IPS-18c (cell line): ENCODE results near the gene ODF2.
A peak's percentile ranks its signal among the peaks of the same experiment; 100 is the strongest.
"Not testable (repeated sequence)": the region's sequence is repeated elsewhere in the genome, so short reads cannot be mapped to it uniquely, and the experiment has no call there.

ENCODE experiments used
- H3K4me3 ChIP-seq: 2 replicates; pipeline ENCODE4 v1.7.0; 2013; ENCODE audit warnings: low read depth, mild to moderate bottlenecking, low read length, moderate library complexity; ENCODE audit not compliant: insufficient read depth
- H3K9me3 ChIP-seq: one replicate; pipeline ENCODE4 v1.6.1; 2013; ENCODE audit warnings: mild to moderate bottlenecking, low read length, moderate library complexity; ENCODE audit not compliant: control insufficient read depth, insufficient read depth

ODF2 gene

DNA sequence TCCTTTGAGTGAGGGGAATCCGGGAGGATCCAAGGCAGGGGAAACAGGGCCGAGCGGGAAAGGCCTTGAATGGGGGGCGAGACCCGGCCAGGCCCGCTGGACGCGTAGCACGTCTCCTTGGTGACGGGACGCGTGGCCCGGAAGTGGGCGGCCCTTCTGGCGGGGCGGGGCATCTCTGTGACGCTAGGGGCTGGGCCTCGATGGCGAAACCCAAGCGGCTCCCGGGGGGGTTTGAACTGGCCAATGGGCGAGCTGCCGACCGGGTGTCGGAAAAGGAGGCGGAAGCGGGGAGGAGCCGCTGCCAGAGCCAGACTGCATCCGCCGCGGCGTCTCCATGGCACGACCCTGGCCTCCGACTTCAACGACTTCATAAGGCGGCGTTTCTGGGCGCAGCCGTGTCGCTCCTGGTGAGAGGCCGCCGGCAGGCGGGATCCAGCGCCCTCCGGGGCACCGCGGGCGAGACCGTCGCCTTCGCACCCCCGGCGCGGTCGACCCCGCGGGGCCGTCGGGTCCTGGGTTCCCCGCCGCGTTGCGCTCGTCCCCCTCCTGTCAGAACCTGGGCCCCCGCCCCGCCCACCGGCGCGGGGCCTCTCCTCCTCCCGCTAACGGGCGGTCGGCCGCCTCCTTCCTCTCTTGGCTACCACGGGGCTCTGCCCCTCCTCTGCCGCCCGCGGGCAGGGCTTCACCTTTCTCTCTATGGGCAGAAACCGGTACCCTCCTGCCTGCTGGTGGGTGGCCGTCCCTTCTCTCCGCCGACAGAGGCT is at the start of gene ODF2:
Gene ODF2 (plus strand): TSS at position 158 of the 764 bp plus-strand sequence. CDS start 86 bp downstream, at position 244.
- Histone ChIP-seq H3K9me3 (no peaks in the 10 kb centered on the region), H3K4me3 (peak within 1 kb of the TSS; percentile 88)

DNA sequence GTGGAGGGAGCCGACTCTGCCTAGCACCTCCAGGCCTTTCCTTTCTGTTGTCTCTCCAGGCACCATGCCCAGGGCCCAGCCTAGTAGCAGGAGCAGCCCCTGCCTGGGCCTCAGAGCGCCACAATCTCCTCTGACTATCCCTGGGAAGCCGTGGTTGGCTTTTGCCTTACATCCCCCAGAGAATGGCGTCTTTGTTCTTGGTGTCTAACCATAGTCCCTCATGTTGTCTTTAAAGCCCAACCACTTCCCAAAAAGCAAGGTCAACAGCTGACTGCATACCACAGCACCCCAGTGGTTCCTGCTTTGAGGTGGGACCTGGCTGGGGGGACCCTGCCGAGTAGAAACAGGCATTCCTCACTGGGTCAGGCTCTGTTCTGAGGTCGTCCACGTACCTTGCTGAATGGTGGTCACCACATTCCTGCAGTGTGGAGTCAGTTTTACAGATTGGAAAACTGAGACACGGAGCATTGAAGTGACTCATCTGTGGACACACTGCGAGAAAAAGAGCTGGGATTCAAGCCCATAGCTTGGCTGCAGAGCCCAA is 48.9 kb upstream of the ODF2 start:
- no peak overlapping the region for H3K4me3 ChIP-seq
- no peaks in the 10 kb centered on the region for H3K9me3 ChIP-seq

GRCh38 chr9:128408963-128409431 is 46.8 kb upstream of the ODF2 start:
- peak overlapping the region; percentile 25; the same call in 1 of the 2 replicates for H3K4me3 ChIP-seq

GRCh38 chr9:128409450-128409849 is 46.4 kb upstream of the ODF2 start:
- peak overlapping the region; percentile 25; the same call in 1 of the 2 replicates for H3K4me3 ChIP-seq

More at GRCh38 chr9:128408963-128409431, 46.8 kb upstream of the ODF2 start:
- H3K9me3 ChIP-seq = no peaks in the 10 kb centered on the region

GRCh38 chr9:128409978-128410377 is 45.8 kb upstream of the ODF2 start:
- no peak overlapping the region for H3K4me3 ChIP-seq

More at GRCh38 chr9:128409450-128409849, 46.4 kb upstream of the ODF2 start:
- H3K9me3 ChIP-seq = no peaks in the 10 kb centered on the region

GRCh38 chr9:128411364-128412119 is 44.3 kb upstream of the ODF2 start:
- no peaks in the 10 kb centered on the region for H3K9me3 ChIP-seq
- H3K4me3 ChIP-seq = no peak overlapping the region

More at GRCh38 chr9:128409978-128410377, 45.8 kb upstream of the ODF2 start:
- H3K9me3 ChIP-seq = no peaks in the 10 kb centered on the region

DNA sequence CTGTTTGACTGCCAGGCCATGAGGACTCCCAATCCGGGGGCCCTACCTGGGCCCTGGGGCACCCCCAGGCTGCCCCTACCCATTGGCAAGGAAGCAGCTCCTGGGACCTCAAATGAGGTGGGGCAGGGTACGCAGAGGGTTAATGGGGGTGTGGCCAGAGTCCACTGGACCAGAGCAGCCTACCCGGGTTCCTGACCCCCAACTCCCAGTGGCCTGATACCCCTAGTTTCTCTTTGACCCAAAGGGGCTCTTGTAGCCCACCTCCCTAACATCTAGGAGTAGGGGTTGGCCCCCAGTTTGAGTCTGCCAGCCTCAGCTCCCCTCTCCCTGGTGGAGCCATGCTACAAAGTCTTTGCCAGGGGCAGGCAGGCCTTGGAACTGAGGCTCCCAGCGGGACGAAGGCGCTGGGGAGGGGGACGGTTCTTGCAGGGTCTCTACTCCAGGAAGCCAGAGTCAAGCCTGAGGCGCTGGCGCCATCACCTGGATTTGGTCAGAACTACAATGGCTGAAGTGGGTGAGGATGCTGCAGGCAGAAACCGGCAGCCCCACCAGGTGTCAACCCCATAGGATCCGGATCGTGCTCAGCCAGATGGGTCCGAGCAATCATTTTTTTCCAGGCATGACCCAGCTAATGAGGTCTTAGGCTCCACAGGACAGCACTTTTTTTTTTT is 43.6 kb upstream of the ODF2 start:
- H3K4me3 ChIP-seq = no peak overlapping the region
- no peaks in the 10 kb centered on the region for H3K9me3 ChIP-seq

- not testable (repeated sequence) for H3K4me3 ChIP-seq, H3K9me3 ChIP-seq
Measured at GRCh38 chr9:128413728-128414127, 42.1 kb upstream of the ODF2 start.

- Histone ChIP-seq H3K4me3 (no peak overlapping the region), H3K9me3 (no peaks in the 10 kb centered on the region)
Measured at GRCh38 chr9:128414461-128414860, 41.3 kb upstream of the ODF2 start.

DNA sequence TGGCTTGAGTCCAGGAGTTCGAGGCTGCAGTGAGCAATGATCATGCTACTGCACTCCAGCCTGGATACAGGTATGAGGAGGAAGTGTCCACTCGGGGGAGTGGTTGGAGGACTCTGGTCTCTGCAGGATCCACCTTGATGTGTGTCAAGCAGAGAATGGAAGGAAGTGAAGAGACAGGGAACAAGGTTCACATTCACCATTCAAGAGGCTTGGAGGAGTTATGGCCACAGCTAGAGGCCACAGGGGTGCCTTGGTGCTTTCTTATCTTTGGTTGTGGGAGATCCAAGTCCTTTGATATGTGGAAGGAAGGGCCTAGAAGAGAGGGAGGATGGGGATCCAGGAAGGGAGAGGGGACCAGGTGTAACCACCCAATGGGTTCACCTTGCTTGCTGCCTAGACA is 40.5 kb upstream of the ODF2 start:
- no peak overlapping the region for H3K4me3 ChIP-seq
- H3K9me3 ChIP-seq = no peaks in the 10 kb centered on the region

GRCh38 chr9:128416014-128416413 is 39.8 kb upstream of the ODF2 start:
- Histone ChIP-seq H3K9me3 (no peaks in the 10 kb centered on the region), H3K4me3 (no peak overlapping the region)

GRCh38 chr9:128416432-128417019 is 39.3 kb upstream of the ODF2 start:
- no peak overlapping the region for H3K4me3 ChIP-seq
- H3K9me3 ChIP-seq = no peaks in the 10 kb centered on the region

DNA sequence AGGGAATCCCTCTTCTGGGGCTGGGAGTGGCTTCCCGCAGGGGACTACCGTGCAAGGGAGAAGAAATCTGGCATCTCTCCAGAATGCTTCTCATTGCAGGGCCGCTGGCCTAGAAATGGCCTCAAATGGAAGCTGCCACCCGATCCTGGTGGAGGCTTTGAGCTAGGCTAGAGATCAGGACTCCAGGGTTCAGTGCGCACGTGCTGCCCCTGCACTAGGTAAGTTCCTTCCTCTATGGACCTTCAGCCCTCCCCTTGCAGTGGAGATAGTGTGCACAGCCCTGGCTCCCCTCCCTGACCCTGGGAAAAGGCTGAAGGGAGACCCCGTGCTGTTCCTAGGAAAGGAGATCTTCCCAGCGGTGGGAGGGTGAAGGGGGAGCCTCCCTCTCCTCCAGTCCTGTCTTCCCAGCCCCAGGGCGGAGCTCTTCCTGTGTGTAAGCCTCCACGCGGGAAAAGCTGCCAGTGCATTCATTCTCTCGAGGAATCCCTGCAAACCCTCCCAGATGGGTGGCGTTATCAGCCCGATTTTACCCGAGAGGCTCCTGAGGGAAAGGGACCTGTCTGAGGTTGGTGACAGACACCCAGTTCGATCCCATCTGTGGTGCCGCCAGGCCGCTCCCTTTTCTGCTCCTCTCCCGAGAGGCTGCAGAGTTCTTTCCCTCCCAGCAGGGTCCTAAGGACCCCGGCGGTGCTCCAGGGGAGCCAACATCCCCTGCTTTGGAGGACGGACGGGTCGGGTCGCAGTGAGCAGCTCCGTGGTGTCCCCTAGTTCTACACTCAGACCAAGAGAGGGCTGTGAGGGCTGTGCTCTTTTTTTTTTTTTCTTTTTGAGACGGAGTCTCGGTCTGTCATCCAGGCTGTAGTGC is 36.5 kb upstream of the ODF2 start:
- no peak overlapping the region; the same call in 1 of the 2 replicates for H3K4me3 ChIP-seq
- H3K9me3 ChIP-seq = no peaks in the 10 kb centered on the region

DNA sequence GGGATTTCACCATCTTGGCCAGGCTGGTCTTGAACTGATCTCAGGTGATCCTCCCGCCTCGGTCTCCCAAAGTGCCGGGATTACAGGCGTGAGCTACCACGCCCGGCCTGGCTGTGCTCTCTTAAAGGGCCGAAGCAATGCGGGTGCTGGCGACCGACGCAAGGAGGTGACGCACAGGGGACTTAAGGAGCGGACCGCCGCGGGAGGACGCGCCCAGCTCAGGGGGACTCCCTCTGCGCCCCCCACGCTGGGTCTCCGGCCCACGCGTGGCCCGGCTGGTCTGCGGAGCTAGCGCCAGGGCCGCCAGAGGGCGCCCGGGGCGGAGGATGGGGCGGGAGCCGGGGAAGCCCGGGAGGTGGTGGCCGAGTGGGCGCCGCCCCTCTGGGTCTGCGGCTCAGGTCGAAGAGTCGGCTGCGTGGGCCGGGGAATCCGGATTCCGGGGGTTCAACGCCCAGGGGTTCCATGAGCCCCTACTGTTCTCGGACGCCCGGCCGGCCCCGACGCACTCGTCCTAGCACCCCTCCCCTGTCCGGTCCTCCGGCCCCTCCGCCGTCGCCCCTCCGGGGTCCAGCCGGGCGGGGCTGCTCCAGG is 35.7 kb upstream of the ODF2 start:
- no peaks in the 10 kb centered on the region for H3K9me3 ChIP-seq
- H3K4me3 ChIP-seq = peak overlapping the region; percentile 81

DNA sequence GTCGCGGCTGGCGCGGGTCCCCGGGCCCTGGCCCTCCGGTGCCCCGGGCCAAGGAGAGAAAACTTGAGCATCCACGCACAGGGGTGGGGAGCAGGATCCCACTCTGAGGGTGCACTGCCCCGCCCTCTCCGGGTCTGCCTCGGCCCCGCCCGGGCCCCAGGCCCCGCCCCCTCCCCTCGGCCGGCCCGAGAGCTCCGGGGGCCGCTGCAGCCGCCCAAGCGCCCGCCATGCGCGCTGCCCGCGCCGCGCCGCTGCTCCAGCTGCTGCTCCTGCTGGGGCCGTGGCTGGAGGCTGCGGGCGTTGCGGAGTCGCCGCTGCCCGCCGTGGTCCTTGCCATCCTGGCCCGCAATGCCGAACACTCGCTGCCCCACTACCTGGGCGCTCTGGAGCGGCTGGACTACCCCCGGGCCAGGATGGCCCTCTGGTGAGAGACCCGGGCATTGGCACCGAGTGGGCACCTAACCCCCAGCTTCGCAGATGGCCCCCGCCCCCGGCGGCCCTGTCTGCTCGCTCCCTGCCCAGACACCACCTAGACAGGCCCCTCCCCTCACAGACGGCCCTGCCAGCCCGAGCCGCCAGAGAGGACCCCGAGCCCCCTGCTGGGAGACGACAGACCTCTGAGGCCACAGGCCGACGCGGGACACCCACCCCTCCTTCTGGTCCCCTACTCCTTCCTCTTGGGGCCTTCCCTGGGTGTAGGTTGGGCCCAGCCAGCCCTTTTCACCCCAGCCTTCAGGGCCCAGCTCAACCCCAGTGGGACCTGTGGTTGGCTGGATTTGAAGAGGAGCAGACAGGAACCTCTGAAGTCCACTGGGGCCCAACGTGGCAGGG is 34.9 kb upstream of the ODF2 start, which contains the start of gene CERCAM:
Gene CERCAM (plus strand): TSS at position 207 of the 831 bp plus-strand sequence. CDS start 21 bp downstream, at position 228.
- Histone ChIP-seq H3K4me3 (peak within 1 kb of the TSS; percentile 81), H3K9me3 (no peaks in the 10 kb centered on the region)
